ENCODE data around the gene TSC22D3. TPM values are rescaled to one million over a fixed set of nuclear protein-coding genes. Genes with fewer than 3 reads are reported as not detected.

The TSC22D3 gene
- total and polyA plus RNA-seq, 8 donors: 198 to 906 (median 338) TPM

- no peaks in the 10 kb centered on the region for H3K9me3 ChIP-seq
- H3K27me3 ChIP-seq: no peaks in the 10 kb centered on the region
- DNase-seq: peak in 1 of 2 donors; percentile 74
- peaks cover 0 to 5% (median 1%) of the 10 kb centered on the region in 4 donors for H3K36me3 ChIP-seq
- 65 to 73% (median 72%) methylated on average over 8 of the region's 8 CpGs; no CpG with 5 or more reads in 1 of the 5 donors for WGBS, 5 donors
- H3K27ac ChIP-seq: peak overlapping the region in 3 of 5 donors; percentile 1 to 42 (median 31)
- H3K4me1 ChIP-seq: peaks cover 0 to 24% (median 15%) of the 10 kb centered on the region in 4 donors
- TF ChIP-seq POLR2A (IDR thresholded peaks at IDR 0.05) (no peak), EP300 (IDR thresholded peaks at IDR 0.05) (no peak), POLR2AphosphoS5 (IDR thresholded peaks at IDR 0.05) (no peak)
- intact Hi-C loops (cut with DNase I; ENCODE audit: low total_unique reads): no loop called here
- no peak overlapping the region for H3K4me3 ChIP-seq
These were observed 9.0 kb downstream of the TSC22D3 start for GRCh38 chrX:107766470-107767150.

DNA sequence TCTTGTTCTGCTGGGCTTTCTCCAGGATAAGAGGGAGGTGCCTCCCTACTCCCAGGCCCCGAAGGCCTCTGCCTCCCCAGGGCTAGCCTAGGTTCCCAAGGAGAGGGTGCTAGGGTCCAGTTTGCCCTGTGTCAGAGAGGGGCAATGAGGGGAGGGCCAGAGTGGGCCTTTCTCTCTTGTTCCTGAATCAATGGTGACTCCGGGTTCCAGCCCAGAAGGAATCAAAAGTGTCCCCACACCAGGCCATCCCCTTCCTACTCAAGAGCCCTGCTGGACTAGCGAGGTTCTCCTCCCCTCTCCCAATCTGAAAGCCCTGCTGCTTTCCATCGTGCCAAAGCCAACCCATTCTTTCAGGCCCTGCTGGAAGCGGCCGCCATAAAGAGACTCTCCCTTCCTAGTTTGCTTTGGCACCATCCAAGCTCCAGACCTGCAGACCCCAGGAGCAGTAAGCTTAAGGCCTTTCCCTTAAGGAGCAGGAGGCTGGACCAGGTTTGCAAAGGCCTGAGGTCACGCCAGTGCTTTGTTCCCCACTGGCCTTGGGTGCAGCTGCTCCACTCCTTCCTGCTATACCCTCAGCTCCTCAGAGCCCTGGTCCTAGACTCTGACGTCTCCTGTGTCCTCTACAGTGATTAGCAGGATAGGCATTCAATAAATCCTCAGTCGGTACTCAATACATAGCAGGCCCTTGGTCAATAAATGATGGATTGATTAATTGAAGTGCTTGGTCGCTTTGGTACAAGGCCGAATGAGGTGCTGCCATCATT, 10.6 kb downstream of the TSC22D3 start:
- TF ChIP-seq, protein P1, sequence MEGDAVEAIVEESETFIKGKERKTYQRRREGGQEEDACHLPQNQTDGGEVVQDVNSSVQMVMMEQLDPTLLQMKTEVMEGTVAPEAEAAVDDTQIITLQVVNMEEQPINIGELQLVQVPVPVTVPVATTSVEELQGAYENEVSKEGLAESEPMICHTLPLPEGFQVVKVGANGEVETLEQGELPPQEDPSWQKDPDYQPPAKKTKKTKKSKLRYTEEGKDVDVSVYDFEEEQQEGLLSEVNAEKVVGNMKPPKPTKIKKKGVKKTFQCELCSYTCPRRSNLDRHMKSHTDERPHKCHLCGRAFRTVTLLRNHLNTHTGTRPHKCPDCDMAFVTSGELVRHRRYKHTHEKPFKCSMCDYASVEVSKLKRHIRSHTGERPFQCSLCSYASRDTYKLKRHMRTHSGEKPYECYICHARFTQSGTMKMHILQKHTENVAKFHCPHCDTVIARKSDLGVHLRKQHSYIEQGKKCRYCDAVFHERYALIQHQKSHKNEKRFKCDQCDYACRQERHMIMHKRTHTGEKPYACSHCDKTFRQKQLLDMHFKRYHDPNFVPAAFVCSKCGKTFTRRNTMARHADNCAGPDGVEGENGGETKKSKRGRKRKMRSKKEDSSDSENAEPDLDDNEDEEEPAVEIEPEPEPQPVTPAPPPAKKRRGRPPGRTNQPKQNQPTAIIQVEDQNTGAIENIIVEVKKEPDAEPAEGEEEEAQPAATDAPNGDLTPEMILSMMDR (IDR thresholded peaks at IDR 0.05): no peak
- TF ChIP-seq EP300 (IDR thresholded peaks at IDR 0.05): no peak
- TF ChIP-seq POLR2A (IDR thresholded peaks at IDR 0.05): no peak
- no peak for TF ChIP-seq POLR2AphosphoS5 (IDR thresholded peaks at IDR 0.05)
- Histone ChIP-seq H3K4me3 (no peak overlapping the region), H3K27me3 (no peaks in the 10 kb centered on the region), H3K36me3 (peaks cover 0 to 10% (median 3%) of the 10 kb centered on the region in 4 donors), H3K4me1 (peaks cover 0 to 17% (median 9%) of the 10 kb centered on the region in 4 donors), H3K27ac (no peak overlapping the region), H3K9me3 (no peaks in the 10 kb centered on the region)
- intact Hi-C loops (cut with DNase I; ENCODE audit: low total_unique reads): no loop called here
- WGBS, 5 donors: 79 to 91% (median 86%) methylated on average over 9 to 11 of the region's 11 CpGs
- no peak for DNase-seq

DNA sequence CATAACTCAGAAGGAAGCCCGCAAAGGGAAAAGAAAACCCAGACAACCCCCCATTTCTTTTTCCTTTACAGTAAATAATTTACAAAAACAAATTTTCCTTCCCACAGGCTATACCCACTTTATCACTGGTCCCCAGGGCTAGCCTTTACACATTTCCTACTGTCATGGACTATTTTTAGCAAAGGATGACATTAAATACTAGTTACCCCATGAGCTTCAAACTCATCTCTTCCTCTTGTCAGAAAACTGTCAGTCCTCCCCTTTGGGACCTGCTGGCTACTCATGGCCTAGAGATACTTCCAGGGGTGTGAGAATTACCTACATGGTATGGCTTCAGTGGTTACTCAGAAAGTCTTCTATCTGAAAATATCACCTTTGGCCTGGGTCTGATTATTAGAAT, 11.9 kb downstream of the TSC22D3 start:
- no peaks in the 10 kb centered on the region for H3K9me3 ChIP-seq
- peaks cover 0 to 14% (median 7%) of the 10 kb centered on the region in 4 donors for H3K4me1 ChIP-seq
- TF ChIP-seq POLR2AphosphoS5 (IDR thresholded peaks at IDR 0.05): no peak
- TF ChIP-seq, protein P1 (IDR thresholded peaks at IDR 0.05): no peak
- TF ChIP-seq EP300 (IDR thresholded peaks at IDR 0.05): no peak
- no peak for TF ChIP-seq POLR2A (IDR thresholded peaks at IDR 0.05)
- WGBS, 5 donors: 63 to 100% (median 82%) methylated on average over 1 of the region's 1 CpG
- H3K36me3 ChIP-seq: peaks cover 0 to 5% (median 2%) of the 10 kb centered on the region in 4 donors
- H3K4me3 ChIP-seq: no peak overlapping the region
- peaks cover 0 to 4% (median 0%) of the 10 kb centered on the region in 3 donors for H3K27me3 ChIP-seq
- DNase-seq: no peak
- H3K27ac ChIP-seq: no peak overlapping the region
- intact Hi-C loops (cut with DNase I; ENCODE audit: low total_unique reads): no loop called here

GRCh38 chrX:107760304-107761077, 15.1 kb downstream of the TSC22D3 start:
- peaks cover 0 to 5% (median 2%) of the 10 kb centered on the region in 4 donors for H3K36me3 ChIP-seq
- TF ChIP-seq EP300 (IDR thresholded peaks at IDR 0.05): no peak
- TF ChIP-seq, protein P1 (IDR thresholded peaks at IDR 0.05): no peak
- no peak for TF ChIP-seq POLR2AphosphoS5 (IDR thresholded peaks at IDR 0.05)
- no peak for TF ChIP-seq POLR2A (IDR thresholded peaks at IDR 0.05)
- intact Hi-C loops (cut with DNase I; ENCODE audit: low total_unique reads): no loop called here
- no peak overlapping the region for H3K27ac ChIP-seq
- peaks cover 0 to 9% (median 0%) of the 10 kb centered on the region in 3 donors for H3K27me3 ChIP-seq
- 79 to 93% (median 88%) methylated on average over 4 to 5 of the region's 5 CpGs for WGBS, 5 donors
- peaks cover 0 to 10% (median 2%) of the 10 kb centered on the region in 4 donors for H3K4me1 ChIP-seq
- H3K9me3 ChIP-seq: no peaks in the 10 kb centered on the region
- no peak for DNase-seq
- H3K4me3 ChIP-seq: no peak overlapping the region

All from stomach (tissue), 9 donors.